Effector memory CD8-positive, alpha-beta T cell (primary cell): ENCODE measurements around the gene MYCL.
"Not testable (repeated sequence)": the region's sequence is repeated elsewhere in the genome, so short reads cannot be mapped to it uniquely, and the experiment has no call there.

Experiments
- ATAC-seq: fragments of 150-1000 bp; cut with Tn5 transposase; replicated peaks from 2 replicates; pipeline ENCODE4 v1.10.0; 2021; ENCODE audit warnings: mild to moderate bottlenecking, moderate library complexity
- DNase-seq, 3 experiments: peaks; one replicate each; pipeline ENCODE4 v3.0.0; 2021
- H3K27ac Mint-ChIP-seq, 2 donors: one replicate each; pipeline ENCODE4 v1.8.0; 2022; ENCODE audit warnings: mild to moderate bottlenecking in 2 of 2, mixed read lengths in 2 of 2, moderate library complexity in 2 of 2
- H3K27me3 Mint-ChIP-seq, 2 donors: one replicate each; pipeline ENCODE4 v1.8.0; 2022; ENCODE audit warnings: mixed read lengths in 2 of 2
- H3K36me3 Mint-ChIP-seq: one replicate; pipeline ENCODE4 v1.8.0; 2022; ENCODE audit warnings: mild to moderate bottlenecking, moderate library complexity, mixed read lengths; ENCODE audit not compliant: insufficient read depth
- H3K4me1 Mint-ChIP-seq, 2 donors: one replicate each; pipeline ENCODE4 v1.8.0; 2022; ENCODE audit warnings: low read depth in 2 of 2, mixed read lengths in 2 of 2
- H3K4me3 Mint-ChIP-seq, 2 donors: one replicate each; pipeline ENCODE4 v1.8.0; 2022; ENCODE audit warnings: mild to moderate bottlenecking in 2 of 2, mixed read lengths in 2 of 2, moderate library complexity in 2 of 2
- H3K9me3 Mint-ChIP-seq, 2 donors: one replicate each; pipeline ENCODE4 v1.8.0; 2022; ENCODE audit warnings: mixed read lengths in 2 of 2

The MYCL gene

GRCh38 chr1:39890880-39891279 is 10.8 kb downstream of the MYCL start:
- H3K4me1 Mint-ChIP-seq: no peaks in the 10 kb centered on the region
- H3K4me3 Mint-ChIP-seq: no peak overlapping the region
- H3K9me3 Mint-ChIP-seq: no peaks in the 10 kb centered on the region
- ATAC-seq (no peak), DNase-seq (no peak)
- no peak overlapping the region for H3K27ac Mint-ChIP-seq
- H3K27me3 Mint-ChIP-seq: peaks cover 30 to 52% of the 10 kb centered on the region in 2 donors
- no peaks in the 10 kb centered on the region for H3K36me3 Mint-ChIP-seq

- peaks cover 30 to 48% of the 10 kb centered on the region in 2 donors for H3K27me3 Mint-ChIP-seq
These were observed 11.4 kb downstream of the MYCL start for GRCh38 chr1:39890273-39890672.

DNA sequence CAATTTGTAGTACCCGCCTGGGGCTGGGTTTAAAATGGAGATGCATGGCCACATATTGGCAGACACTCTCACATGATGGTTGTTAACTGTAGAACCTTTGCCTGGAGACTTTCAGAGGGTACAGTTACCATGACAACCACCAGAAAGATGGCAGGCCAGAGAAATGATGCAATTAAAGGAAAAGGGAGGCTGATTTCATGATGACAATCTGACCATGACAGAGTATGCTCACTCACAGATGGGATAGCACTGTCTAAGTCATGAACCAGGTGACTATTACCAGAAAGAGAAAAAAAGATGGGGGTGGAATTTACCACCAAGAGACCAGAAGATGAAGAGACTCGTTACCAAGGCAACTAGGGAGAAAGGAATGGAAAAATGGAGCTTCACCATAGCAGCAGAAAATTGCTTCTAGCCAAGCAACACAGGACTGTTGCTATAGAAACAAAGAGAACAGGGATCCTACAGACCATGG is 14.9 kb downstream of the MYCL start:
- no peak for ATAC-seq
- no peaks in the 10 kb centered on the region for H3K36me3 Mint-ChIP-seq
- DNase-seq: no peak
- no peak overlapping the region for H3K27ac Mint-ChIP-seq
- H3K4me3 Mint-ChIP-seq: no peak overlapping the region
- peaks cover 10 to 17% of the 10 kb centered on the region in 2 donors for H3K27me3 Mint-ChIP-seq
- no peaks in the 10 kb centered on the region for H3K9me3 Mint-ChIP-seq
- peaks cover 14 to 15% of the 10 kb centered on the region in 2 donors for H3K4me1 Mint-ChIP-seq

More at GRCh38 chr1:39890273-39890672, 11.4 kb downstream of the MYCL start:
- Mint-ChIP-seq H3K9me3 (no peaks in the 10 kb centered on the region), H3K36me3 (no peaks in the 10 kb centered on the region), H3K4me1 (no peaks in the 10 kb centered on the region), H3K4me3 (no peak overlapping the region), H3K27ac (no peak overlapping the region)
- no peak for DNase-seq
- ATAC-seq: no peak

DNA sequence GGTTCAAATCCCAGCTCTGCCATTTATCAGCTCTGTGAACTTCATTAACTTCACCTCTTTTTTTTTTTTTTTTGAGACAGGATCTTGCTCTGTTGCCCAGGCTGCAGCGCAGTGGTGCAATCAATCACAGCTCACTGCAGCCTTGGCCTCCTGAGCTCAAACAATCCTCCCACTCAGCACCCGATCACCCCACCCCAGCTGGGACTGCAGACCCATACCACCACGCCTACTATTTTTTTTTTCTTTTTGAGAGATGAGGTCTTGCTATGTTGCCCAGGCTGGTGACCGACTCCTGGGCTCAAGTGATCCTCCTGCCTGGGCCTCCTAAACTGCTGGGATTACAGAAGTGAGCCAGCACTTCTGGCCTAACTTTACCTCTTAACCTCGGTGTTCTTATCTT is 16.2 kb downstream of the MYCL start:
- Mint-ChIP-seq H3K27me3 (peaks cover 5% of the 10 kb centered on the region in 2 donors), H3K27ac (no peak overlapping the region), H3K4me3 (no peak overlapping the region), H3K4me1 (peaks cover 20 to 22% of the 10 kb centered on the region in 2 donors), H3K36me3 (peaks cover 2% of the 10 kb centered on the region), H3K9me3 (no peaks in the 10 kb centered on the region)
- no peak for DNase-seq
- no peak for ATAC-seq

GRCh38 chr1:39882152-39882551 is 19.6 kb downstream of the MYCL start:
- H3K36me3 Mint-ChIP-seq: peaks cover 7% of the 10 kb centered on the region
- H3K4me1 Mint-ChIP-seq: peaks cover 30 to 35% of the 10 kb centered on the region in 2 donors
- H3K27ac Mint-ChIP-seq: peak overlapping the region in 1 of 2 donors; percentile 53
- no peak for DNase-seq
- no peak for ATAC-seq
- H3K4me3 Mint-ChIP-seq: peak overlapping the region; percentile 97 to 98
- H3K9me3 Mint-ChIP-seq: no peaks in the 10 kb centered on the region
- no peaks in the 10 kb centered on the region for H3K27me3 Mint-ChIP-seq

DNA sequence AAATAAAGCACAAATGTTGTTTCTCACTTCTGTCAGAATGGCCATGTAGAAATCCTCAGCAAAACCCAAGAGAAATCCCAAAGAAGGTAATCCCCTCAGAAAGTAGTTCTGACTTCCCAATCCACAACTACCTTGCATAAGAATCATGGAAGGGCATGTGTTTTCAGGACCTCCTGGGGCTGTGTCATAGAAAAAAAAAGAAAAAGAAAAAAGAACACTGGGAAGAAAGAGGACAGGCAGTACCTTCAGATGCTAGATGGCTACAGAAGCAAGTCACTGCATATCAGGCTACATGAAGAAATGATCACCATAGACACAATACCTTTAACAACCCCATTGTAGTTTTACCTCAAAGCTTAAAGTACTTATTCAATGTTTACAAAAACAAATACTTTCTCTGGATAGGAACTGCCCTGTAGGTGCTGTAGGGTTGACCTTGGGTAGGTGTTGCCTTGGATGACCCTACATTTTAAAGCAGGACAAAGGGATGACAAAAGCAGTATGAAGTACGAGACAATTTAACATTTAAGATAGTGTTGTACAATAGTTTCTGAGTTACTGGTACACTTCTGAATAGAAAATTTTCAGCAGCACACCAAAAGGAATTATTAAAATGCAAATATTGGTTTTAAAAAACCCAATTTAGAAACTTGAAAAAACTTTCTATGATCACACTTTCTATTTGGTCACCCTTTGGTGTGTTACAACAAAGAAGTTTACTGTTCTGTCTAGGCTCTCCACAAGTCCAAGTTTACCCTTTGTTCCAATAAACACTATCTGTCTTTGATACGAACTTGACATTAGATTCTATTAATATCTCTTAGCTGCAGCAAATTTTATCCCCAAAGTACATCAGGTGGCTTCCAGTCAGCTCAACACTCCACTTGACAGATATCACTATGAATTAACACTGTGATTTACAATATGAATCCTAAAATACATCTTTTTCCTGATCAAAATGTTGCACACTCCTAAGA is 23.4 kb downstream of the MYCL start:
- no peaks in the 10 kb centered on the region for H3K27me3 Mint-ChIP-seq
- no peaks in the 10 kb centered on the region for H3K9me3 Mint-ChIP-seq
- no peak overlapping the region for H3K4me3 Mint-ChIP-seq
- H3K27ac Mint-ChIP-seq: no peak overlapping the region
- DNase-seq: no peak
- no peak for ATAC-seq
- H3K4me1 Mint-ChIP-seq: peaks cover 38 to 50% of the 10 kb centered on the region in 2 donors
- peaks cover 10% of the 10 kb centered on the region for H3K36me3 Mint-ChIP-seq

GRCh38 chr1:39877231-39877778 is 24.4 kb downstream of the MYCL start:
- peaks cover 32 to 49% of the 10 kb centered on the region in 2 donors for H3K4me1 Mint-ChIP-seq
- no peak overlapping the region for H3K27ac Mint-ChIP-seq
- H3K4me3 Mint-ChIP-seq: no peak overlapping the region
- ATAC-seq (no peak), DNase-seq (no peak)
- H3K36me3 Mint-ChIP-seq: peaks cover 10% of the 10 kb centered on the region
- no peaks in the 10 kb centered on the region for H3K9me3 Mint-ChIP-seq
- H3K27me3 Mint-ChIP-seq: no peaks in the 10 kb centered on the region

DNA sequence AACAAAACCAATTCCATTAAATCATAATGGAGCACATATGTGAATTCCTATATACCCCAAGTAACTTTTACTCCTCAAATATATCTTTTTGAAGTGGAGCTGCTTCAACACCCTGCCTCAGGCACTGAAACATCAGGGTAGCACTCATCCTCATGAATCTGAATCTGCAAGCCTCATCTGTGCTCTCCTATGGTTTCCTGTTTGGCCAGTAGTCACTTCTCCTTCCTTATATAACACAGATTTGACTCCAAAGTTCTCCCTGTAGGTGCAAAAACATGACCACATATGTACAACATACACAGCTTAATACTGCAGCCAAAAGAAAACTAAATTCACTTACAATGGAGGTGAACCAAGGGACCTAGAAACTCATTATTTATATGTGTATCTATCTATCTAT is 25.6 kb downstream of the MYCL start:
- ATAC-seq (no peak), DNase-seq (no peak)
- Mint-ChIP-seq H3K9me3 (no peaks in the 10 kb centered on the region), H3K4me3 (no peak overlapping the region), H3K36me3 (peaks cover 8% of the 10 kb centered on the region), H3K27ac (no peak overlapping the region), H3K4me1 (peaks cover 26 to 42% of the 10 kb centered on the region in 2 donors), H3K27me3 (no peaks in the 10 kb centered on the region)

DNA sequence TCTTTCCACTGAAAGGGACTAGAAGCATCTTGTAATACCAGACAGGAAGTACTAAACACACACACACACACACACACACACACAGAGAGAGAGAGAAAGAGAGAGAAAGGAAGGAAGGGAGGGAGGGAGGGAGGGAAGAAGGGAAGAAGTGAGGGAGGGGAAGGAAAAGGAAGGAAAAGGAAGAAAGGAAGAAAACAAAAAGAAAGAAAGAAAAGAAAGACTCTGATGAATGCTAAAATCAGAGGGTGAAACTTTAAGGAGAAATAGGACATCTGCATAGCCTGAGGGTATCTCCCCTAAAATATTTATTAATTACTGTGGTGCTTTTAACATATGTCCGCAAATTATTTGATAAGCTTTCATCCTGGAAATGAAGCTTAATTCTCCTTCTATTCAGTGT is 29.0 kb downstream of the MYCL start:
- Mint-ChIP-seq H3K27ac (no peak overlapping the region), H3K4me3 (no peak overlapping the region), H3K4me1 (peaks cover 18 to 36% of the 10 kb centered on the region in 2 donors), H3K27me3 (no peaks in the 10 kb centered on the region), H3K36me3 (peaks cover 4% of the 10 kb centered on the region), H3K9me3 (no peaks in the 10 kb centered on the region)
- ATAC-seq (no peak), DNase-seq (no peak)

DNA sequence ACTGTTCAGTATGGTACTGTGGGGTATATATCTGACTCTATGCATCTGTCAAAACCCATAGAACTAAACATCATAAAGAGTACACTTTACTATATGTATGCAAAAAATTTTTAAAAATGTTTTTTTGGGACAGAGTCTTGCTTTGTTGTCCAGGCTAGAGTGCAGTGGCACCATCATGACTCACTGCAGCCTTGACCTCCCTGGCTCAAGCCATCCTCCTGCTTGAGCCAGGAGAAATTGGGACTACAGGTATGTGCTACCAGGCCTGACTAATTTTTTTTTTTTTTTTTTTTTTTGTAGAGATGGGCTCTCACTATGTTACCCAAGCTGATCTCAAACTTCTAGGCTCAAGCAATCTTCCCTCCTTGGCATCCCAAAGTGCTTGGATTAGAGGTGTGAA is 29.9 kb downstream of the MYCL start:
- Mint-ChIP-seq H3K27me3 (no peaks in the 10 kb centered on the region), H3K4me1 (peaks cover 15 to 28% of the 10 kb centered on the region in 2 donors), H3K36me3 (no peaks in the 10 kb centered on the region), H3K27ac (peak overlapping the region in 1 of 2 donors; percentile 36), H3K9me3 (no peaks in the 10 kb centered on the region), H3K4me3 (no peak overlapping the region)
- ATAC-seq (no peak), DNase-seq (no peak)

DNA sequence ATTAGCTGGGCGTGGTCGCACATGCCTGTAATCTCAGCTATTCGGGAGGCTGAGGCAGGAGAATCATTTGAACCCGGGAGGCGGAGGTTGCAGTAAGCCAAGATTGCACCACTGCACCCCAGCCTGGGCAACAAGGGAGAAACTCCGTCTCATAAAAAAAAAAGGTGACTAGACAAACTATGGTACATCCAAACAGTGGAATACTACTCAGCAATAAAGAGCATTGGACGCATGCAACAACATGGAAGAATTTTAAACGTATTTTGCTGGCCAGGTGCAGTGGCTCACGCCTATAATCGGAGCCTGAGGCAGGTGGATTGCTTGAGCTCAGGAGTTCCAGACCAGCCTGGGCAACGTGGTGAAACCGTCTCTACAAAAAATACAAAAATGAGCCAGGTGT is 30.7 kb downstream of the MYCL start:
- ATAC-seq, H3K36me3 Mint-ChIP-seq, H3K4me3 Mint-ChIP-seq, DNase-seq, H3K9me3 Mint-ChIP-seq, H3K27me3 Mint-ChIP-seq: not testable (repeated sequence)
- Mint-ChIP-seq H3K4me1 (peaks cover 12 to 26% of the 10 kb centered on the region in 2 donors), H3K27ac (peak overlapping the region; percentile 38 to 41)

DNA sequence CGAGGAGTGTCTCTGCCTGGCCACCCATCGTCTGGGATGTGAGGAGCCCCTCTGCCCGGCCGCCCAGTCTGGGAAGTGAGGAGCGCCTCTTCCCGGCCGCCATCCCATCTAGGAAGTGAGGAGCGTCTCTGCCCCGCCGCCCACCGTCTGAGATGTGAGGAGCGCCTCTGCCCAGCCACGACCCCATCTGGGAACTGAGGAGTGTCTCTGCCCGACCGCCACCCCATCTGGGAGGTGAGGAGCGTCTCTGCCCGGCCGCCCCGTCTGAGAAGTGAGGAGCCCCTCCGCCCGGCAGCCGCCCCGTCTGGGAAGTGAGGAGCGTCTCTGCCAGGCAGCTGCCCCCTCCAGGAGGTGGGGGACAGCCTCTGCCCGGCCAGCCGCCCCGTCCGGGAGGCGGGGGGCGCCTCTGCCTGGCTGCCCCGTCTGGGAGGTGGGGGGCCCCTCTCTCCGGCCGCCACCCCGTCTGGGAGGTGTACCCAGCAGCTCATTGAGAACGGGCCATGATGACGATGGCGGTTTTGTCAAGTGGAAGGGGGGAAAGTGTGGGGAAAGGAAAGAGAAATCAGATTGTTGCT is 32.1 kb downstream of the MYCL start:
- not testable (repeated sequence) for DNase-seq, H3K36me3 Mint-ChIP-seq, H3K9me3 Mint-ChIP-seq, H3K27ac Mint-ChIP-seq, H3K27me3 Mint-ChIP-seq, ATAC-seq, H3K4me3 Mint-ChIP-seq
- peaks cover 17 to 31% of the 10 kb centered on the region in 2 donors for H3K4me1 Mint-ChIP-seq

DNA sequence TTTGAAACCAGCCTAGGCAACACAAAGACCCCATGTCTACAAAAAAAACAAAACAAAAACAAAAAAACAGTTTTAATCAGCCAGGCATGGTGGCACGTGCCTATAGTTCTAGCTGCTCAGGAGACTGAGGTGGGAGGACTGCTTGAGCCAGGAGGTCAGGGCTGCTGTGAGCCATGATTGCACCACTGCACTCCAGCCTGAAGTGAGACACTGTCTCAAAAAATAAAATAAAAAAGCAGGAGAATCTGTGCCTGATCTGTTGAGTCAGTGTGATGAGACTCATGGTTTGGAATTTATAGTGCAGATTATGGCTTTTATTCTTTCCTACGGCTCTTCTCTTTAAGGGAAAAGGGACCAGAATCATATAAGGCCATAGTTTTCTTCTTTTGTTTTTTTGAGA is 35.0 kb downstream of the MYCL start:
- ATAC-seq (no peak), DNase-seq (no peak)
- Mint-ChIP-seq H3K27me3 (no peaks in the 10 kb centered on the region), H3K9me3 (no peaks in the 10 kb centered on the region), H3K4me3 (no peak overlapping the region), H3K27ac (no peak overlapping the region), H3K36me3 (peaks cover 12% of the 10 kb centered on the region), H3K4me1 (peaks cover 12 to 22% of the 10 kb centered on the region in 2 donors)
